ENCODE data around the gene OGA.

- TF ChIP-seq CTCF (IDR thresholded peaks at IDR 0.05) (no peak), EP300 (IDR thresholded peaks at IDR 0.05) (no peak)
Observed at GRCh38 chr10:101789686-101790085, 28.6 kb downstream of the OGA start.
